Panc1 (cell line): Measurements from ENCODE around the gene WSCD1.

ENCODE experiments used
- POLR2AphosphoS5 ChIP-seq: IDR thresholded peaks from 2 replicates; pipeline ENCODE4 v1.6.1; 2012; ENCODE audit warnings: mild to moderate bottlenecking, low read depth, low read length, moderate library complexity
- TCF7L2 ChIP-seq: IDR thresholded peaks from 2 replicates; pipeline ENCODE4 v1.6.1; 2011; ENCODE audit warnings: mild to moderate bottlenecking, low read depth, low read length, inconsistent platforms
- TF ChIP-seq, protein P1 (sequence below): fragments of 450-650 bp; IDR thresholded peaks from 2 replicates; pipeline ENCODE4 v1.5.1; 2017; ENCODE audit warnings: mild to moderate bottlenecking
- TF ChIP-seq, protein P2 (sequence below), 2 experiments: IDR thresholded peaks; 2 replicates each; pipeline ENCODE4 v1.6.1; 2011 to 2012; ENCODE audit warnings: low read depth in 2 of 2, control low read depth in 1 of 2, low read length in 1 of 2, mild to moderate bottlenecking in 1 of 2, moderate library complexity in 1 of 2; ENCODE audit not compliant: insufficient read depth in 1 of 2

DNA sequence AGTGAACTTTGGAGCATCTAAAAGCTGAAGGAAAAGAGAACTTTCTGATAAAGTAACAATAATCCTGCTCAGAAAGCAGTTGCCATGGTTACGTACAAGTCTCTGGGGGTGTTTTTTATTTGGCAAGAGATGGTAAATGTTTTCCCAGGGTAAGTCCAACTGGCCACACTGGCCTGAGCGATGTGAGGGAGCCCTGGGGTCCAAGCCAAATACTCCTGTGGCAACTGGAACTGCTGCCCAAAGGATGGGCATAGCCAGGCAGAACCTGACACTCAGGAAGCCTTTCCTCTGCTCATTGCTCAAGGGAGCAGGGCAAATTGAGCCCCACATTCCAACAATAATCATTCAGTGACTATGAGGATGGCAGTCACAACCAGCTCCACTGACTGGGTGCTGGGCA is 26.8 kb upstream of the WSCD1 start:
- TF ChIP-seq, protein P1, sequence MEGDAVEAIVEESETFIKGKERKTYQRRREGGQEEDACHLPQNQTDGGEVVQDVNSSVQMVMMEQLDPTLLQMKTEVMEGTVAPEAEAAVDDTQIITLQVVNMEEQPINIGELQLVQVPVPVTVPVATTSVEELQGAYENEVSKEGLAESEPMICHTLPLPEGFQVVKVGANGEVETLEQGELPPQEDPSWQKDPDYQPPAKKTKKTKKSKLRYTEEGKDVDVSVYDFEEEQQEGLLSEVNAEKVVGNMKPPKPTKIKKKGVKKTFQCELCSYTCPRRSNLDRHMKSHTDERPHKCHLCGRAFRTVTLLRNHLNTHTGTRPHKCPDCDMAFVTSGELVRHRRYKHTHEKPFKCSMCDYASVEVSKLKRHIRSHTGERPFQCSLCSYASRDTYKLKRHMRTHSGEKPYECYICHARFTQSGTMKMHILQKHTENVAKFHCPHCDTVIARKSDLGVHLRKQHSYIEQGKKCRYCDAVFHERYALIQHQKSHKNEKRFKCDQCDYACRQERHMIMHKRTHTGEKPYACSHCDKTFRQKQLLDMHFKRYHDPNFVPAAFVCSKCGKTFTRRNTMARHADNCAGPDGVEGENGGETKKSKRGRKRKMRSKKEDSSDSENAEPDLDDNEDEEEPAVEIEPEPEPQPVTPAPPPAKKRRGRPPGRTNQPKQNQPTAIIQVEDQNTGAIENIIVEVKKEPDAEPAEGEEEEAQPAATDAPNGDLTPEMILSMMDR: no peak
- TF ChIP-seq, protein P2, sequence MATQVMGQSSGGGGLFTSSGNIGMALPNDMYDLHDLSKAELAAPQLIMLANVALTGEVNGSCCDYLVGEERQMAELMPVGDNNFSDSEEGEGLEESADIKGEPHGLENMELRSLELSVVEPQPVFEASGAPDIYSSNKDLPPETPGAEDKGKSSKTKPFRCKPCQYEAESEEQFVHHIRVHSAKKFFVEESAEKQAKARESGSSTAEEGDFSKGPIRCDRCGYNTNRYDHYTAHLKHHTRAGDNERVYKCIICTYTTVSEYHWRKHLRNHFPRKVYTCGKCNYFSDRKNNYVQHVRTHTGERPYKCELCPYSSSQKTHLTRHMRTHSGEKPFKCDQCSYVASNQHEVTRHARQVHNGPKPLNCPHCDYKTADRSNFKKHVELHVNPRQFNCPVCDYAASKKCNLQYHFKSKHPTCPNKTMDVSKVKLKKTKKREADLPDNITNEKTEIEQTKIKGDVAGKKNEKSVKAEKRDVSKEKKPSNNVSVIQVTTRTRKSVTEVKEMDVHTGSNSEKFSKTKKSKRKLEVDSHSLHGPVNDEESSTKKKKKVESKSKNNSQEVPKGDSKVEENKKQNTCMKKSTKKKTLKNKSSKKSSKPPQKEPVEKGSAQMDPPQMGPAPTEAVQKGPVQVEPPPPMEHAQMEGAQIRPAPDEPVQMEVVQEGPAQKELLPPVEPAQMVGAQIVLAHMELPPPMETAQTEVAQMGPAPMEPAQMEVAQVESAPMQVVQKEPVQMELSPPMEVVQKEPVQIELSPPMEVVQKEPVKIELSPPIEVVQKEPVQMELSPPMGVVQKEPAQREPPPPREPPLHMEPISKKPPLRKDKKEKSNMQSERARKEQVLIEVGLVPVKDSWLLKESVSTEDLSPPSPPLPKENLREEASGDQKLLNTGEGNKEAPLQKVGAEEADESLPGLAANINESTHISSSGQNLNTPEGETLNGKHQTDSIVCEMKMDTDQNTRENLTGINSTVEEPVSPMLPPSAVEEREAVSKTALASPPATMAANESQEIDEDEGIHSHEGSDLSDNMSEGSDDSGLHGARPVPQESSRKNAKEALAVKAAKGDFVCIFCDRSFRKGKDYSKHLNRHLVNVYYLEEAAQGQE (IDR thresholded peaks at IDR 0.05; ENCODE audit: insufficient read depth in 1 of 2, low read depth in 2 of 2, low read length in 1 of 2): no peak
- TF ChIP-seq POLR2AphosphoS5 (no peak), TCF7L2 (no peak)
